ENCODE results near the gene FNDC5. TPM values are rescaled to one million over a fixed set of nuclear protein-coding genes. Genes with fewer than 3 reads are reported as not detected.

FNDC5 gene
- total RNA-seq, 3 donors from 2014 or later (not counting 1 experiment from before 2014, with no cell fraction given): 0.36 TPM; not detected in 2

GRCh38 chr1:32917521-32917920, 46.8 kb upstream of the FNDC5 start:
- Mint-ChIP-seq H3K9me3 (no peaks in the 10 kb centered on the region), H3K27ac (no peak overlapping the region), H3K36me3 (no peaks in the 10 kb centered on the region), H3K27me3 (ENCODE audit: low read depth in 2 of 2) (peaks cover 40 to 53% of the 10 kb centered on the region in 2 donors), H3K4me3 (no peak overlapping the region), H3K4me1 (peaks cover 8 to 9% of the 10 kb centered on the region in 2 donors)
- no peaks in the 10 kb centered on the region for H3K9me3 ChIP-seq (ENCODE audit: control insufficient read depth, insufficient read depth, low read length)
- WGBS (ENCODE audit: insufficient coverage): 2% methylated on average over 7 of the region's 7 CpGs
- H3K27ac ChIP-seq (ENCODE audit: low read length): no peak overlapping the region
- intact Hi-C loops (cut with micrococcal nuclease): no loop called here
- TF ChIP-seq, protein P1, sequence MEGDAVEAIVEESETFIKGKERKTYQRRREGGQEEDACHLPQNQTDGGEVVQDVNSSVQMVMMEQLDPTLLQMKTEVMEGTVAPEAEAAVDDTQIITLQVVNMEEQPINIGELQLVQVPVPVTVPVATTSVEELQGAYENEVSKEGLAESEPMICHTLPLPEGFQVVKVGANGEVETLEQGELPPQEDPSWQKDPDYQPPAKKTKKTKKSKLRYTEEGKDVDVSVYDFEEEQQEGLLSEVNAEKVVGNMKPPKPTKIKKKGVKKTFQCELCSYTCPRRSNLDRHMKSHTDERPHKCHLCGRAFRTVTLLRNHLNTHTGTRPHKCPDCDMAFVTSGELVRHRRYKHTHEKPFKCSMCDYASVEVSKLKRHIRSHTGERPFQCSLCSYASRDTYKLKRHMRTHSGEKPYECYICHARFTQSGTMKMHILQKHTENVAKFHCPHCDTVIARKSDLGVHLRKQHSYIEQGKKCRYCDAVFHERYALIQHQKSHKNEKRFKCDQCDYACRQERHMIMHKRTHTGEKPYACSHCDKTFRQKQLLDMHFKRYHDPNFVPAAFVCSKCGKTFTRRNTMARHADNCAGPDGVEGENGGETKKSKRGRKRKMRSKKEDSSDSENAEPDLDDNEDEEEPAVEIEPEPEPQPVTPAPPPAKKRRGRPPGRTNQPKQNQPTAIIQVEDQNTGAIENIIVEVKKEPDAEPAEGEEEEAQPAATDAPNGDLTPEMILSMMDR (IDR thresholded peaks at IDR 0.05): no peak
- H3K4me3 ChIP-seq (ENCODE audit: low read length): no peak overlapping the region
- peaks cover 50% of the 10 kb centered on the region for H3K27me3 ChIP-seq (ENCODE audit: control insufficient read depth, insufficient read depth, low read length)
- peaks cover 12% of the 10 kb centered on the region for H3K4me1 ChIP-seq (ENCODE audit: control insufficient read depth, insufficient read depth, low read length)
- peak; percentile 38 to 96 (median 58) for ATAC-seq
- no peaks in the 10 kb centered on the region for H3K36me3 ChIP-seq (ENCODE audit: control insufficient read depth, insufficient read depth, low read length)
- peak in 1 of 2 donors; percentile 29 for DNase-seq

GRCh38 chr1:32915766-32916706, 45.3 kb upstream of the FNDC5 start:
- Mint-ChIP-seq H3K36me3 (no peaks in the 10 kb centered on the region), H3K4me1 (peaks cover 8 to 9% of the 10 kb centered on the region in 2 donors), H3K9me3 (no peaks in the 10 kb centered on the region), H3K27ac (no peak overlapping the region), H3K27me3 (ENCODE audit: low read depth in 2 of 2) (peaks cover 28 to 46% of the 10 kb centered on the region in 2 donors), H3K4me3 (no peak overlapping the region)
- TF ChIP-seq, protein P1 (IDR thresholded peaks at IDR 0.05): no peak
- H3K4me1 ChIP-seq (ENCODE audit: control insufficient read depth, insufficient read depth, low read length): peaks cover 12% of the 10 kb centered on the region
- H3K9me3 ChIP-seq (ENCODE audit: control insufficient read depth, insufficient read depth, low read length): no peaks in the 10 kb centered on the region
- peaks cover 44% of the 10 kb centered on the region for H3K27me3 ChIP-seq (ENCODE audit: control insufficient read depth, insufficient read depth, low read length)
- no peak overlapping the region for H3K27ac ChIP-seq (ENCODE audit: low read length)
- H3K4me3 ChIP-seq (ENCODE audit: low read length): no peak overlapping the region
- intact Hi-C loops (cut with micrococcal nuclease): no loop called here
- no peaks in the 10 kb centered on the region for H3K36me3 ChIP-seq (ENCODE audit: control insufficient read depth, insufficient read depth, low read length)
- WGBS (ENCODE audit: insufficient coverage): 91% methylated on average over 9 of the region's 12 CpGs
- ATAC-seq: no peak
- DNase-seq: no peak

DNA sequence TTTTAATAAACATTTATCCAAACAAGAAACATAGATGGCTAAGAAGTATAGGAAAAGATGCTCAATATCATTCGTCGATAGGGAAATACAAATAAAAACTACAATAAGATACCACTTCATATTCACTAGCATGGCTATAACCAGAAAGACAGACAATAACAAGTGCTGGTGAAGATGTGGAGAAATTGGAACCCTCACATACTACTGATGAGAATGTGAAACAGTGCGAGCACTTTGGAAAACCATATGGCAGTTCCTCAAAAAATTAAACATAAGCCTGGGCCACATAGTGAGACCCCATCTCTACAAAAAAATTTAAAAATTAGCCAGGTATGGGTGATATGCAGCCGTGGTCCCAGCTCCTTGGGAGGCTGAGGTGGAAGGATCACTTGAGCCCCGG, 39.6 kb upstream of the FNDC5 start:
- H3K27ac ChIP-seq (ENCODE audit: low read length): no peak overlapping the region
- intact Hi-C loops (cut with micrococcal nuclease): no loop called here
- ATAC-seq (no peak), DNase-seq (no peak)
- Mint-ChIP-seq H3K27ac (no peak overlapping the region), H3K4me1 (no peaks in the 10 kb centered on the region), H3K27me3 (ENCODE audit: low read depth in 2 of 2) (peaks cover 8 to 17% of the 10 kb centered on the region in 2 donors), H3K4me3 (no peak overlapping the region), H3K36me3 (no peaks in the 10 kb centered on the region), H3K9me3 (no peaks in the 10 kb centered on the region)
- no peaks in the 10 kb centered on the region for H3K4me1 ChIP-seq (ENCODE audit: control insufficient read depth, insufficient read depth, low read length)
- no peaks in the 10 kb centered on the region for H3K27me3 ChIP-seq (ENCODE audit: control insufficient read depth, insufficient read depth, low read length)
- TF ChIP-seq, protein P1 (IDR thresholded peaks at IDR 0.05): no peak
- H3K9me3 ChIP-seq (ENCODE audit: control insufficient read depth, insufficient read depth, low read length): no peaks in the 10 kb centered on the region
- H3K4me3 ChIP-seq (ENCODE audit: low read length): no peak overlapping the region
- H3K36me3 ChIP-seq (ENCODE audit: control insufficient read depth, insufficient read depth, low read length): no peaks in the 10 kb centered on the region
- 94% methylated on average over 3 of the region's 5 CpGs for WGBS (ENCODE audit: insufficient coverage)

Measured in natural killer cell (primary cell).